ENCODE measurements around the gene INSR. TPM values are rescaled to one million over a fixed set of nuclear protein-coding genes. Genes with fewer than 3 reads are reported as not detected.

The INSR gene
- total and polyA plus RNA-seq, 2 of the 8 experiments (the other 6 are each of a cell fraction or from before 2014, with no cell fraction given), result 13.1 to 48.7 TPM

DNA sequence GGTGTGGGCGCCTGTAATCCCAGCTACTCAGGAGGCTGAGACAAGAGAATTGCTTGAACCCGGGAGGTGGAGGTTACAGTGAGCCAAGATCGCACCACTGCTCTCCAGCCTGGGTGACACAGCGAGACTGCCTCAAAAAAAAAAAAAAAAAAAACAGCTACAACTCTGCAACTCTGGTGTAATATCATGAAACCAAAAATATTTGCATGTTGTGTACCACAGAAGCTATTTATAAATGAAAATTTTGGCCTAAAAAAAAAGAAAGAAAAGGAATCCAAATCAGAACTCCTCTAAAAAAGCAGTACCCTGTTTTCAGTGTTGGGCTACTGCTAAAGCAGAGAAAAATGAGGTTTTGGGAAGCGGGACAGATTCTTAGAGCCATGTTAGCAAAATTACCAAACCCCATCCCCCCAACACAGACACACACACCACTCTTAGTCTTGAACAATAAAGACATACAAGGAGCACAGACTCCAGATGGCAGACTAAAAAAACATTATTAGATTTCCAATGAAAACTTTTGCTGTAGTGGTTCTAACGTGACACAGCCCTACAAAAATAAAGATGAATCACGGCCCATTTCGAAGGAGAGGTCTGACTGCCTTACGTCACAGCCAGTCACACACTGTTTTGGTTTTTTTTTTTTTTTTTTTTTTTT is 51.5 kb downstream of the INSR start:
- WGBS, 2 experiments (ENCODE audit: extremely low coverage in 1 of 2, insufficient coverage in 1 of 2, insufficient read length in 1 of 2, insufficient replicate concordance in 2 of 2, low coverage in 1 of 2, low lambda C conversion rate in 2 of 2, missing lambda C conversion rate in 1 of 2), result 82% methylated on average over 7 of the region's 9 CpGs; no CpG with 5 or more reads in 1 of the 2 experiments
- no peak overlapping the region for H4K5ac ChIP-seq (ENCODE audit: insufficient read length, low read depth, low read length)
- no peak overlapping the region for H2BK120ac ChIP-seq (replicated peaks; ENCODE audit: low read depth, low read length)
- H3K27ac ChIP-seq (ENCODE audit: low read depth, low read length), result no peak overlapping the region
- H2AK5ac ChIP-seq (ENCODE audit: low read depth, low read length), result no peak overlapping the region
- DNase-seq (ENCODE audit: low read depth in 1 of 2, low spot score in 2 of 2), result no peak
- no peak overlapping the region for H3K18ac ChIP-seq (ENCODE audit: extremely low read depth, low read length)
- H3K14ac ChIP-seq (ENCODE audit: insufficient read length), result no peak overlapping the region
- H4K91ac ChIP-seq (replicated peaks; ENCODE audit: insufficient read length, low read length), result no peak overlapping the region
- FAIRE-seq, result no peak
- peaks cover 0 to 8% (median 0%) of the 10 kb centered on the region in 4 experiments; a peak in 1 of 8 replicates for H3K36me3 ChIP-seq (ENCODE audit: control insufficient read depth in 2 of 4, insufficient read depth in 4 of 4, low read length in 3 of 4)
- peaks cover 3% of the 10 kb centered on the region; the same call in 1 of the 2 replicates for H3K79me1 ChIP-seq (ENCODE audit: low read depth, low read length)
- H2BK20ac ChIP-seq (ENCODE audit: low read length), result no peak overlapping the region
- CTCF ChIA-PET (ENCODE audit: partially characterized antibody), result no interaction called here
- no peak overlapping the region for H2BK15ac ChIP-seq (ENCODE audit: low read length)
- H2BK5ac ChIP-seq (ENCODE audit: low read depth, low read length), result no peak overlapping the region
- no peaks in the 10 kb centered on the region for H3K4me1 ChIP-seq (replicated peaks in 1 of 4; ENCODE audit: control insufficient read depth in 3 of 4, insufficient read depth in 4 of 4, low read length in 3 of 4)
- no peak overlapping the region for H3K56ac ChIP-seq (replicated peaks; ENCODE audit: insufficient read length, low read depth, low read length)
- H3K23me2 ChIP-seq (ENCODE audit: low read depth, low read length), result no peaks in the 10 kb centered on the region
- no peak overlapping the region for H3K4me3 ChIP-seq (ENCODE audit: extremely low read depth in 1 of 4, insufficient read depth in 2 of 4, low read depth in 3 of 4, low read length in 4 of 4)
- no peak overlapping the region for H2AFZ ChIP-seq (ENCODE audit: low read length)
- H3K27me3 ChIP-seq (replicated peaks in 1 of 4; ENCODE audit: control insufficient read depth in 3 of 4, extremely low read depth in 1 of 4, insufficient read depth in 3 of 4, low read length in 3 of 4), result no peaks in the 10 kb centered on the region
- H3K4me2 ChIP-seq (ENCODE audit: insufficient read depth in 1 of 2, low read depth in 2 of 2, low read length in 2 of 2), result no peak overlapping the region
- H2BK12ac ChIP-seq (ENCODE audit: low read depth, low read length), result no peak overlapping the region
- peaks cover 7 to 16% of the 10 kb centered on the region in 2 experiments; a peak in 3 of 4 replicates for H3K9me3 ChIP-seq (ENCODE audit: insufficient read depth in 2 of 2, low read depth in 1 of 2, low read length in 1 of 2)
- H4K20me1 ChIP-seq (replicated peaks in 1 of 2; ENCODE audit: control insufficient read depth in 1 of 2, insufficient read depth in 2 of 2, low read length in 2 of 2), result no peaks in the 10 kb centered on the region
- no peak overlapping the region for H3K9ac ChIP-seq (replicated peaks in 1 of 4; ENCODE audit: extremely low read depth in 1 of 4, low read depth in 3 of 4, low read length in 3 of 4)
- H3K79me2 ChIP-seq (ENCODE audit: control insufficient read depth in 1 of 2, insufficient read depth in 2 of 2, low read length in 2 of 2), result peaks cover 0 to 37% of the 10 kb centered on the region in 2 experiments; a peak in 3 of 4 replicates
- POLR2A ChIA-PET (ENCODE audit: partially characterized antibody), result no interaction called here
- H4K8ac ChIP-seq (ENCODE audit: extremely low read depth, insufficient read depth, low read length), result no peak overlapping the region
- H3K23ac ChIP-seq (ENCODE audit: insufficient read length), result no peak overlapping the region
- H3K4ac ChIP-seq (replicated peaks; ENCODE audit: insufficient read length, low read depth, low read length), result no peak overlapping the region
- TF ChIP-seq POLR2A (IDR thresholded peaks at IDR 0.05; ENCODE audit: control extremely low read depth in 1 of 2, low read depth in 2 of 2, low read length in 2 of 2), result no peak
- TF ChIP-seq, protein P1, sequence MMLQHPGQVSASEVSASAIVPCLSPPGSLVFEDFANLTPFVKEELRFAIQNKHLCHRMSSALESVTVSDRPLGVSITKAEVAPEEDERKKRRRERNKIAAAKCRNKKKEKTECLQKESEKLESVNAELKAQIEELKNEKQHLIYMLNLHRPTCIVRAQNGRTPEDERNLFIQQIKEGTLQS (IDR thresholded peaks at IDR 0.05; ENCODE audit: insufficient read depth, low read depth, low read length), result no peak
- no peak for TF ChIP-seq TCF12 (IDR thresholded peaks at IDR 0.05; ENCODE audit: low read depth, low read length)
- TF ChIP-seq HDAC2 (IDR thresholded peaks at IDR 0.05; ENCODE audit: borderline replicate concordance in 1 of 2, low read depth in 2 of 2, low read length in 2 of 2), result no peak
- TF ChIP-seq EP300 (IDR thresholded peaks at IDR 0.05; ENCODE audit: borderline replicate concordance in 1 of 2, low read depth in 2 of 2, low read length in 2 of 2), result no peak
- no peak for TF ChIP-seq EZH2 (IDR thresholded peaks at IDR 0.05; ENCODE audit: low read depth, low read length, severe bottlenecking)
- no peak for TF ChIP-seq SP1 (IDR thresholded peaks at IDR 0.05; ENCODE audit: low read depth, low read length)
- no peak for TF ChIP-seq CTBP2 (IDR thresholded peaks at IDR 0.05; ENCODE audit: borderline replicate concordance, insufficient read depth, insufficient read length, low read length)
- TF ChIP-seq YY1 (IDR thresholded peaks at IDR 0.05; ENCODE audit: low read depth, low read length), result no peak
- TF ChIP-seq TEAD4 (IDR thresholded peaks at IDR 0.05; ENCODE audit: low read depth, low read length), result no peak
- no peak for TF ChIP-seq ZNF274 (IDR thresholded peaks at IDR 0.05; ENCODE audit: borderline replicate concordance, extremely low read depth, low read length)
- TF ChIP-seq CEBPB (IDR thresholded peaks at IDR 0.05; ENCODE audit: low read depth, low read length), result no peak
- TF ChIP-seq JUN (IDR thresholded peaks at IDR 0.05; ENCODE audit: low read depth, low read length), result no peak

Data from H1 (cell line).